ENCODE measurements around the gene LDLRAD1.
"Not testable (repeated sequence)": the region's sequence is repeated elsewhere in the genome, so short reads cannot be mapped to it uniquely, and the experiment has no call there.

Gene LDLRAD1

GRCh38 chr1:54009406-54009805 is 8.6 kb downstream of the LDLRAD1 start:
- DNase-seq (ENCODE audit: insufficient read length, low spot score), result no peak
- no peak for TF ChIP-seq PAX5 (IDR thresholded peaks at IDR 0.05; ENCODE audit: insufficient read depth, low read length, severe bottlenecking)
- TF ChIP-seq POU2F2 (IDR thresholded peaks at IDR 0.05; ENCODE audit: low read depth, low read length), result no peak
- TF ChIP-seq POLR2AphosphoS5 (IDR thresholded peaks at IDR 0.05; ENCODE audit: low read depth, low read length), result no peak
- TF ChIP-seq TAF1 (IDR thresholded peaks at IDR 0.05; ENCODE audit: low read depth, low read length), result no peak
- no peak for TF ChIP-seq POLR2A (IDR thresholded peaks at IDR 0.05; ENCODE audit: low read depth, low read length)
- no peak for TF ChIP-seq SPI1 (IDR thresholded peaks at IDR 0.05; ENCODE audit: low read depth, low read length)
- no peak for FAIRE-seq

- TF ChIP-seq POLR2AphosphoS5 (IDR thresholded peaks at IDR 0.05; ENCODE audit: low read depth, low read length), result no peak
- TF ChIP-seq SPI1 (IDR thresholded peaks at IDR 0.05; ENCODE audit: low read depth, low read length), result no peak
- TF ChIP-seq POU2F2 (IDR thresholded peaks at IDR 0.05; ENCODE audit: low read depth, low read length), result no peak
- no peak for TF ChIP-seq POLR2A (IDR thresholded peaks at IDR 0.05; ENCODE audit: low read depth, low read length)
- TF ChIP-seq PAX5 (IDR thresholded peaks at IDR 0.05; ENCODE audit: insufficient read depth, low read length, severe bottlenecking), result no peak
- TF ChIP-seq TAF1 (IDR thresholded peaks at IDR 0.05; ENCODE audit: low read depth, low read length), result no peak
- FAIRE-seq (no peak), DNase-seq (ENCODE audit: insufficient read length, low spot score) (no peak)
Observed at GRCh38 chr1:54008876-54009275, 9.1 kb downstream of the LDLRAD1 start.

- FAIRE-seq, result no peak
- TF ChIP-seq POLR2AphosphoS5 (IDR thresholded peaks at IDR 0.05; ENCODE audit: low read depth, low read length) (no peak), PAX5 (IDR thresholded peaks at IDR 0.05; ENCODE audit: insufficient read depth, low read length, severe bottlenecking) (no peak), SPI1 (IDR thresholded peaks at IDR 0.05; ENCODE audit: low read depth, low read length) (no peak), POLR2A (IDR thresholded peaks at IDR 0.05; ENCODE audit: low read depth, low read length) (no peak), TAF1 (IDR thresholded peaks at IDR 0.05; ENCODE audit: low read depth, low read length) (no peak), POU2F2 (IDR thresholded peaks at IDR 0.05; ENCODE audit: low read depth, low read length) (no peak)
- DNase-seq (ENCODE audit: insufficient read length, low spot score), result no peak
Observed at GRCh38 chr1:54007613-54008012, 10.4 kb downstream of the LDLRAD1 start.

- DNase-seq (ENCODE audit: insufficient read length, low spot score), result no peak
- no peak for FAIRE-seq
- TF ChIP-seq POLR2A (IDR thresholded peaks at IDR 0.05; ENCODE audit: low read depth, low read length), result no peak
- no peak for TF ChIP-seq PAX5 (IDR thresholded peaks at IDR 0.05; ENCODE audit: insufficient read depth, low read length, severe bottlenecking)
- TF ChIP-seq POLR2AphosphoS5 (IDR thresholded peaks at IDR 0.05; ENCODE audit: low read depth, low read length), result no peak
- no peak for TF ChIP-seq POU2F2 (IDR thresholded peaks at IDR 0.05; ENCODE audit: low read depth, low read length)
- no peak for TF ChIP-seq SPI1 (IDR thresholded peaks at IDR 0.05; ENCODE audit: low read depth, low read length)
- TF ChIP-seq TAF1 (IDR thresholded peaks at IDR 0.05; ENCODE audit: low read depth, low read length), result no peak
Observed at GRCh38 chr1:54006508-54006907, 11.5 kb downstream of the LDLRAD1 start.

- no peak for DNase-seq (ENCODE audit: insufficient read length, low spot score)
- FAIRE-seq, result no peak
- TF ChIP-seq POU2F2 (IDR thresholded peaks at IDR 0.05; ENCODE audit: low read depth, low read length), result no peak
- no peak for TF ChIP-seq POLR2A (IDR thresholded peaks at IDR 0.05; ENCODE audit: low read depth, low read length)
- no peak for TF ChIP-seq PAX5 (IDR thresholded peaks at IDR 0.05; ENCODE audit: insufficient read depth, low read length, severe bottlenecking)
- TF ChIP-seq POLR2AphosphoS5 (IDR thresholded peaks at IDR 0.05; ENCODE audit: low read depth, low read length), result no peak
- TF ChIP-seq SPI1 (IDR thresholded peaks at IDR 0.05; ENCODE audit: low read depth, low read length), result no peak
- TF ChIP-seq TAF1 (IDR thresholded peaks at IDR 0.05; ENCODE audit: low read depth, low read length), result no peak
Observed at GRCh38 chr1:54004481-54005049, 13.4 kb downstream of the LDLRAD1 start.

- DNase-seq (ENCODE audit: insufficient read length, low spot score); FAIRE-seq: not testable (repeated sequence)
Observed at GRCh38 chr1:54003750-54004480, 14.1 kb downstream of the LDLRAD1 start.

- TF ChIP-seq POLR2AphosphoS5 (IDR thresholded peaks at IDR 0.05; ENCODE audit: low read depth, low read length) (no peak), PAX5 (IDR thresholded peaks at IDR 0.05; ENCODE audit: insufficient read depth, low read length, severe bottlenecking) (no peak), SPI1 (IDR thresholded peaks at IDR 0.05; ENCODE audit: low read depth, low read length) (no peak), POLR2A (IDR thresholded peaks at IDR 0.05; ENCODE audit: low read depth, low read length) (no peak), POU2F2 (IDR thresholded peaks at IDR 0.05; ENCODE audit: low read depth, low read length) (no peak), TAF1 (IDR thresholded peaks at IDR 0.05; ENCODE audit: low read depth, low read length) (no peak)
Observed at GRCh38 chr1:54003249-54003646, 14.7 kb downstream of the LDLRAD1 start.

GRCh38 chr1:54002544-54003248 is 15.3 kb downstream of the LDLRAD1 start:
- no peak for TF ChIP-seq TAF1 (IDR thresholded peaks at IDR 0.05; ENCODE audit: low read depth, low read length)
- no peak for TF ChIP-seq PAX5 (IDR thresholded peaks at IDR 0.05; ENCODE audit: insufficient read depth, low read length, severe bottlenecking)
- TF ChIP-seq POLR2AphosphoS5 (IDR thresholded peaks at IDR 0.05; ENCODE audit: low read depth, low read length), result no peak
- TF ChIP-seq POLR2A (IDR thresholded peaks at IDR 0.05; ENCODE audit: low read depth, low read length), result no peak
- TF ChIP-seq SPI1 (IDR thresholded peaks at IDR 0.05; ENCODE audit: low read depth, low read length), result no peak
- no peak for TF ChIP-seq POU2F2 (IDR thresholded peaks at IDR 0.05; ENCODE audit: low read depth, low read length)
- DNase-seq (ENCODE audit: insufficient read length, low spot score), result no peak
- no peak for FAIRE-seq

More at GRCh38 chr1:54003249-54003646, 14.7 kb downstream of the LDLRAD1 start:
- DNase-seq (ENCODE audit: insufficient read length, low spot score), result no peak
- no peak for FAIRE-seq

GRCh38 chr1:54001591-54001990 is 16.4 kb downstream of the LDLRAD1 start:
- FAIRE-seq (no peak), DNase-seq (ENCODE audit: insufficient read length, low spot score) (no peak)
- TF ChIP-seq POU2F2 (IDR thresholded peaks at IDR 0.05; ENCODE audit: low read depth, low read length), result no peak
- TF ChIP-seq POLR2A (IDR thresholded peaks at IDR 0.05; ENCODE audit: low read depth, low read length), result no peak
- TF ChIP-seq PAX5 (IDR thresholded peaks at IDR 0.05; ENCODE audit: insufficient read depth, low read length, severe bottlenecking), result no peak
- no peak for TF ChIP-seq POLR2AphosphoS5 (IDR thresholded peaks at IDR 0.05; ENCODE audit: low read depth, low read length)
- TF ChIP-seq TAF1 (IDR thresholded peaks at IDR 0.05; ENCODE audit: low read depth, low read length), result no peak
- no peak for TF ChIP-seq SPI1 (IDR thresholded peaks at IDR 0.05; ENCODE audit: low read depth, low read length)
